Right ventricle myocardium inferior (tissue), 1 donor: ENCODE results near the gene NOBOX. TPM values are rescaled to one million over a fixed set of nuclear protein-coding genes. Genes with fewer than 3 reads are reported as not detected.
"Not testable (repeated sequence)": the region's sequence is repeated elsewhere in the genome, so short reads cannot be mapped to it uniquely, and the experiment has no call there.

Experiments
- ATAC-seq: fragments of 200-7000 bp; cut with Tn5 transposase; one replicate; pipeline ENCODE4 v1.9.1; 2020; ENCODE audit warnings: mild to moderate bottlenecking, moderate library complexity
- DNase-seq: peaks from one replicate; pipeline ENCODE4 v3.0.0; 2021; ENCODE audit errors: missing footprints
- intact Hi-C: fragments of 100-400 bp; cut with DNase I; formaldehyde crosslinking; loops from one replicate; pipeline ENCODE4 v1.11.0; 2022
- long read RNA-seq: library from polyadenylated mRNA; unstranded; transcript quantifications from one replicate; pipeline ENCODE4 v2.0.0, GENCODE V29; 2021
- total RNA-seq: library from RNA; stranded (reverse); fragmentation: NEBNext Ultra II Directional; extraction: Animal tissue kit (Norgen Biotek cat#: 25700); gene quantifications from one replicate; pipeline ENCODE4 v1.2.1, GENCODE V29; 2021
- donor health status: DM: no; HTN: yes; CAD: no; lungs with severe emphysema.

NOBOX gene
- not detected for total RNA-seq
- long read RNA-seq, result 0 reads

- ATAC-seq, result no peak
- no peak for DNase-seq
- intact Hi-C loops, result no loop called here
These were observed at the start of gene NOBOX for GRCh38 chr7:144403649-144404061. Gene NOBOX, minus strand, starts transcription at chr7:144403693.

GRCh38 chr7:144452064-144452463 lies 48.6 kb upstream of the NOBOX start:
- intact Hi-C loops, result no loop called here

GRCh38 chr7:144445590-144445989 lies 42.1 kb upstream of the NOBOX start:
- intact Hi-C loops, result no loop called here
- ATAC-seq, result no peak

More at GRCh38 chr7:144452064-144452463, 48.6 kb upstream of the NOBOX start:
- no peak for DNase-seq
- no peak for ATAC-seq

GRCh38 chr7:144439717-144440205 lies 36.3 kb upstream of the NOBOX start:
- no peak for ATAC-seq
- no peak for DNase-seq
- intact Hi-C loops, result no loop called here

More at GRCh38 chr7:144445590-144445989, 42.1 kb upstream of the NOBOX start:
- no peak for DNase-seq

GRCh38 chr7:144438759-144439158 lies 35.3 kb upstream of the NOBOX start:
- intact Hi-C loops, result no loop called here
- DNase-seq, result no peak
- ATAC-seq, result no peak

- ATAC-seq (no peak), DNase-seq (no peak)
- intact Hi-C loops, result no loop called here
These were observed 34.1 kb upstream of the NOBOX start for GRCh38 chr7:144437370-144438191.

- no peak for DNase-seq
- no peak for ATAC-seq
- intact Hi-C loops, result no loop called here
These were observed 33.0 kb upstream of the NOBOX start for GRCh38 chr7:144436500-144436899.

GRCh38 chr7:144428431-144428830 lies 24.9 kb upstream of the NOBOX start:
- ATAC-seq (no peak), DNase-seq (no peak)
- intact Hi-C loops, result no loop called here

- ATAC-seq, DNase-seq, intact Hi-C loops: not testable (repeated sequence)
These were observed 24.0 kb upstream of the NOBOX start for GRCh38 chr7:144427539-144427938.

GRCh38 chr7:144418931-144419330 lies 15.4 kb upstream of the NOBOX start:
- ATAC-seq, DNase-seq, intact Hi-C loops: not testable (repeated sequence)

- intact Hi-C loops, result no loop called here
- no peak for ATAC-seq
- no peak for DNase-seq
These were observed 12.8 kb upstream of the NOBOX start for GRCh38 chr7:144416341-144416740.

GRCh38 chr7:144415858-144416257 lies 12.4 kb upstream of the NOBOX start:
- ATAC-seq (no peak), DNase-seq (no peak)
- intact Hi-C loops, result no loop called here

- intact Hi-C loops, result no loop called here
- no peak for DNase-seq
- no peak for ATAC-seq
These were observed 11.3 kb upstream of the NOBOX start for GRCh38 chr7:144414815-144415214.

GRCh38 chr7:144410441-144410840 lies 6.9 kb upstream of the NOBOX start:
- intact Hi-C loops, result no loop called here
- DNase-seq (no peak), ATAC-seq (no peak)

GRCh38 chr7:144408121-144408520 lies 4.6 kb upstream of the NOBOX start:
- ATAC-seq (no peak), DNase-seq (no peak)
- intact Hi-C loops, result no loop called here

GRCh38 chr7:144407266-144407931 lies 3.9 kb upstream of the NOBOX start:
- intact Hi-C loops, result no loop called here
- ATAC-seq, result no peak

GRCh38 chr7:144404946-144405345 lies 1.5 kb upstream of the NOBOX start:
- intact Hi-C loops, result no loop called here
- ATAC-seq (no peak), DNase-seq (no peak)

More at GRCh38 chr7:144407266-144407931, 3.9 kb upstream of the NOBOX start:
- no peak for DNase-seq

GRCh38 chr7:144403102-144403501 lies 391 bp downstream of the NOBOX start:
- intact Hi-C loops, result no loop called here
- ATAC-seq, result no peak
- no peak for DNase-seq

- ATAC-seq (no peak), DNase-seq (no peak)
- intact Hi-C loops, result no loop called here
These were observed 2.0 kb downstream of the NOBOX start for GRCh38 chr7:144401490-144401889.

GRCh38 chr7:144399946-144400345 lies 3.5 kb downstream of the NOBOX start:
- intact Hi-C loops, result no loop called here
- DNase-seq, result no peak
- no peak for ATAC-seq
